ENCODE measurements around the gene DNAH17. TPM values are rescaled to one million over a fixed set of nuclear protein-coding genes. Genes with fewer than 3 reads are reported as not detected.

Gene DNAH17
- total and polyA plus RNA-seq, 2 of the 8 experiments (the other 6 are each of a cell fraction or from before 2014, with no cell fraction given) = 0.14 to 0.67 TPM

GRCh38 chr17:78566947-78567346 lies 10.2 kb downstream of the DNAH17 start:
- H3K23ac ChIP-seq (ENCODE audit: insufficient read length) = no peak overlapping the region
- 91% methylated on average over 10 of the region's 10 CpGs; no CpG with 5 or more reads in 1 of the 2 experiments for WGBS, 2 experiments (ENCODE audit: extremely low coverage in 1 of 2, insufficient coverage in 1 of 2, insufficient read length in 1 of 2, insufficient replicate concordance in 2 of 2, low coverage in 1 of 2, low lambda C conversion rate in 2 of 2, missing lambda C conversion rate in 1 of 2)
- H2BK12ac ChIP-seq (ENCODE audit: low read depth, low read length) = no peak overlapping the region
- ChIA-PET POLR2A (ENCODE audit: partially characterized antibody) (no interaction called here), CTCF (ENCODE audit: partially characterized antibody) (interaction anchor here (0.7 to 10.2 kb wide), 4 partner anchors 8 to 81 kb away, joined by 3 to 56 read pairs (median 4); no protein-coding TSS in a partner anchor)
- no peak overlapping the region for H3K4ac ChIP-seq (replicated peaks; ENCODE audit: insufficient read length, low read depth, low read length)
- H3K79me2 ChIP-seq (ENCODE audit: control insufficient read depth in 1 of 2, insufficient read depth in 2 of 2, low read length in 2 of 2) = no peaks in the 10 kb centered on the region
- no peaks in the 10 kb centered on the region for H4K20me1 ChIP-seq (replicated peaks in 1 of 2; ENCODE audit: control insufficient read depth in 1 of 2, insufficient read depth in 2 of 2, low read length in 2 of 2)
- no peaks in the 10 kb centered on the region for H3K79me1 ChIP-seq (ENCODE audit: low read depth, low read length)
- H3K4me1 ChIP-seq (replicated peaks in 1 of 4; ENCODE audit: control insufficient read depth in 3 of 4, insufficient read depth in 4 of 4, low read length in 3 of 4) = no peaks in the 10 kb centered on the region
- no peak overlapping the region for H3K4me2 ChIP-seq (ENCODE audit: insufficient read depth in 1 of 2, low read depth in 2 of 2, low read length in 2 of 2)
- H3K56ac ChIP-seq (replicated peaks; ENCODE audit: insufficient read length, low read depth, low read length) = no peak overlapping the region
- no peak overlapping the region for H3K9ac ChIP-seq (replicated peaks in 1 of 4; ENCODE audit: extremely low read depth in 1 of 4, low read depth in 3 of 4, low read length in 3 of 4)
- no peak overlapping the region for H2BK15ac ChIP-seq (ENCODE audit: low read length)
- no peak overlapping the region for H2AK5ac ChIP-seq (ENCODE audit: low read depth, low read length)
- H3K27me3 ChIP-seq (replicated peaks in 1 of 4; ENCODE audit: control insufficient read depth in 3 of 4, extremely low read depth in 1 of 4, insufficient read depth in 3 of 4, low read length in 3 of 4) = no peaks in the 10 kb centered on the region; a peak in 1 of 7 replicates
- H3K18ac ChIP-seq (ENCODE audit: extremely low read depth, low read length) = no peak overlapping the region
- H3K14ac ChIP-seq (ENCODE audit: insufficient read length) = no peak overlapping the region
- no peak overlapping the region for H2AFZ ChIP-seq (ENCODE audit: low read length)
- no peak overlapping the region for H4K8ac ChIP-seq (ENCODE audit: extremely low read depth, insufficient read depth, low read length)
- H2BK120ac ChIP-seq (replicated peaks; ENCODE audit: low read depth, low read length) = no peak overlapping the region
- H3K9me3 ChIP-seq (ENCODE audit: insufficient read depth in 2 of 2, low read depth in 1 of 2, low read length in 1 of 2) = no peaks in the 10 kb centered on the region
- H3K4me3 ChIP-seq (ENCODE audit: extremely low read depth in 1 of 4, insufficient read depth in 2 of 4, low read depth in 3 of 4, low read length in 4 of 4) = no peak overlapping the region
- 0 out of 2 replicates have a peak, but pooled peaks cover under 1% of the 10 kb centered on the region for H3K23me2 ChIP-seq (ENCODE audit: low read depth, low read length)
- H3K27ac ChIP-seq (ENCODE audit: low read depth, low read length) = no peak overlapping the region
- no peak overlapping the region for H2BK5ac ChIP-seq (ENCODE audit: low read depth, low read length)
- DNase-seq (ENCODE audit: low read depth in 1 of 2, low spot score in 2 of 2) (no peak), FAIRE-seq (no peak)
- TF ChIP-seq EZH2 (IDR thresholded peaks at IDR 0.05; ENCODE audit: low read depth, low read length, severe bottlenecking) (no peak), ASH2L (IDR thresholded peaks at IDR 0.05; ENCODE audit: low read length) (no peak), RBBP5 (IDR thresholded peaks at IDR 0.05; ENCODE audit: borderline replicate concordance, low read depth, low read length) (no peak), GTF2F1 (IDR thresholded peaks at IDR 0.05; ENCODE audit: borderline replicate concordance, low read depth, low read length) (no peak), KDM5A (IDR thresholded peaks at IDR 0.05; ENCODE audit: low read length) (no peak), CHD2 (IDR thresholded peaks at IDR 0.05; ENCODE audit: low read length) (no peak), SIRT6 (IDR thresholded peaks at IDR 0.05; ENCODE audit: low read length) (no peak), PHF8 (conservative IDR thresholded peaks at IDR 0.05; ENCODE audit: low read depth, low read length) (no peak), NRF1 (IDR thresholded peaks at IDR 0.05; ENCODE audit: low read depth, low read length) (no peak), GABPA (IDR thresholded peaks at IDR 0.05; ENCODE audit: borderline replicate concordance, insufficient read depth, low read length) (no peak), MAFK (IDR thresholded peaks at IDR 0.05; ENCODE audit: low read depth, low read length) (no peak), SIX5 (IDR thresholded peaks at IDR 0.05; ENCODE audit: low read depth, low read length) (no peak)
- TF ChIP-seq, protein P1, sequence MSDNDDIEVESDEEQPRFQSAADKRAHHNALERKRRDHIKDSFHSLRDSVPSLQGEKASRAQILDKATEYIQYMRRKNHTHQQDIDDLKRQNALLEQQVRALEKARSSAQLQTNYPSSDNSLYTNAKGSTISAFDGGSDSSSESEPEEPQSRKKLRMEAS (IDR thresholded peaks at IDR 0.05) = no peak
- H4K91ac ChIP-seq (replicated peaks; ENCODE audit: insufficient read length, low read length) = no peak overlapping the region
- H2BK20ac ChIP-seq (ENCODE audit: low read length) = no peak overlapping the region
- no peak overlapping the region for H4K5ac ChIP-seq (ENCODE audit: insufficient read length, low read depth, low read length)
- no peaks in the 10 kb centered on the region for H3K36me3 ChIP-seq (ENCODE audit: control insufficient read depth in 2 of 4, insufficient read depth in 4 of 4, low read length in 3 of 4)
